Choroid plexus epithelial cell (primary cell): ENCODE measurements around the gene MCU.

Experiments
- DNase-seq: peaks from one replicate; pipeline ENCODE4 v3.0.0-alpha.2; 2010; ENCODE audit warnings: low read depth
- H3K4me3 ChIP-seq: 2 replicates; pipeline ENCODE4 v1.5.1; 2011; ENCODE audit warnings: low read depth, mild to moderate bottlenecking, control low read depth, low read length, moderate library complexity
- TF ChIP-seq, protein P1 (sequence below): conservative IDR thresholded peaks from 2 replicates; pipeline ENCODE4 v1.5.1; 2011; ENCODE audit warnings: low read depth, mild to moderate bottlenecking, control low read depth, inconsistent platforms, low read length, moderate library complexity

MCU gene

DNA sequence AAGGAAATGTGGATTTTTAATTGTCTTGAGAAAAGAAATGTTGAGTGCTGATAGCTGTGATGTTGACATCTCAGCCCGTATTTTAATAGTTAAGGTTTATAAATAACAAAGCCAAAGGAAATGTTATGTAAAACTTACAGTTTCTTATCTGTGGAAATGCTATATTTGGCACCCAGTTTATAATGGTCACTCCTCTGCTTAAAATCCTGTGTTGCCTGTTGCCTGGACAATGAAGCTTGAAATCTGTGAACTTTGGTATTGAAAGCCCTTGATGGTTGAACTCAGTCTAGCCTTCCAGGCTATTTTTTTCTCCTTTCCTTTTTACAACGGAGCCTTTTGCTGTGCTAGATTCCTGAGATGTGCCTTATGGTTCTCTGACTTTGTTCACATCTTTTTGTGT is 46.5 kb downstream of the MCU start:
- H3K4me3 ChIP-seq = no peak overlapping the region
- DNase-seq = peak; percentile 44
- TF ChIP-seq, protein P1, sequence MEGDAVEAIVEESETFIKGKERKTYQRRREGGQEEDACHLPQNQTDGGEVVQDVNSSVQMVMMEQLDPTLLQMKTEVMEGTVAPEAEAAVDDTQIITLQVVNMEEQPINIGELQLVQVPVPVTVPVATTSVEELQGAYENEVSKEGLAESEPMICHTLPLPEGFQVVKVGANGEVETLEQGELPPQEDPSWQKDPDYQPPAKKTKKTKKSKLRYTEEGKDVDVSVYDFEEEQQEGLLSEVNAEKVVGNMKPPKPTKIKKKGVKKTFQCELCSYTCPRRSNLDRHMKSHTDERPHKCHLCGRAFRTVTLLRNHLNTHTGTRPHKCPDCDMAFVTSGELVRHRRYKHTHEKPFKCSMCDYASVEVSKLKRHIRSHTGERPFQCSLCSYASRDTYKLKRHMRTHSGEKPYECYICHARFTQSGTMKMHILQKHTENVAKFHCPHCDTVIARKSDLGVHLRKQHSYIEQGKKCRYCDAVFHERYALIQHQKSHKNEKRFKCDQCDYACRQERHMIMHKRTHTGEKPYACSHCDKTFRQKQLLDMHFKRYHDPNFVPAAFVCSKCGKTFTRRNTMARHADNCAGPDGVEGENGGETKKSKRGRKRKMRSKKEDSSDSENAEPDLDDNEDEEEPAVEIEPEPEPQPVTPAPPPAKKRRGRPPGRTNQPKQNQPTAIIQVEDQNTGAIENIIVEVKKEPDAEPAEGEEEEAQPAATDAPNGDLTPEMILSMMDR = no peak

- TF ChIP-seq, protein P1 = no peak
- peak; percentile 81 for DNase-seq
- H3K4me3 ChIP-seq = no peak overlapping the region
Observed at GRCh38 chr10:72740528-72740927, 48.6 kb downstream of the MCU start.

DNA sequence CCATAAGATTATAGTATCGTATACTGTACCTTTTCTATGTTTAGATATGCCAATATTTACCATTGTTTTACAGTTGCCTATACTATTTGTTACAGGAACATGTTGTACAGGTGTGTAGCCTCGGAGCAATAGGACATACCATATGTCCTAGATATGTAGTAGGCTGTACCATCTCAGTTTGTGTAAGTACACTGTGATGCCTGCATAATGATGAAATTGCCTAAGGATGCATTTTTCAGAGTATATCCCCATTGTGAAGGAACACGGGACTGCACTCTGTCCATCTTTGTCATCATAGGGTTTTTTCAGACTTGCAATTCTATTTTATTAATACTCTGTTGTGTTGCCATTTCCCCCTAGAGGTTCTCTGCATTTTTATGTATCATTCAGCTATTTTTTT is 50.1 kb downstream of the MCU start:
- no peak overlapping the region for H3K4me3 ChIP-seq
- TF ChIP-seq, protein P1 = no peak
- DNase-seq = no peak

GRCh38 chr10:72742797-72743196 is 50.9 kb downstream of the MCU start:
- DNase-seq = no peak
- H3K4me3 ChIP-seq = no peak overlapping the region

GRCh38 chr10:72744566-72744965 is 52.6 kb downstream of the MCU start:
- no peak overlapping the region for H3K4me3 ChIP-seq
- TF ChIP-seq, protein P1 = no peak
- DNase-seq = no peak

More at GRCh38 chr10:72742797-72743196, 50.9 kb downstream of the MCU start:
- TF ChIP-seq, protein P1 = no peak

DNA sequence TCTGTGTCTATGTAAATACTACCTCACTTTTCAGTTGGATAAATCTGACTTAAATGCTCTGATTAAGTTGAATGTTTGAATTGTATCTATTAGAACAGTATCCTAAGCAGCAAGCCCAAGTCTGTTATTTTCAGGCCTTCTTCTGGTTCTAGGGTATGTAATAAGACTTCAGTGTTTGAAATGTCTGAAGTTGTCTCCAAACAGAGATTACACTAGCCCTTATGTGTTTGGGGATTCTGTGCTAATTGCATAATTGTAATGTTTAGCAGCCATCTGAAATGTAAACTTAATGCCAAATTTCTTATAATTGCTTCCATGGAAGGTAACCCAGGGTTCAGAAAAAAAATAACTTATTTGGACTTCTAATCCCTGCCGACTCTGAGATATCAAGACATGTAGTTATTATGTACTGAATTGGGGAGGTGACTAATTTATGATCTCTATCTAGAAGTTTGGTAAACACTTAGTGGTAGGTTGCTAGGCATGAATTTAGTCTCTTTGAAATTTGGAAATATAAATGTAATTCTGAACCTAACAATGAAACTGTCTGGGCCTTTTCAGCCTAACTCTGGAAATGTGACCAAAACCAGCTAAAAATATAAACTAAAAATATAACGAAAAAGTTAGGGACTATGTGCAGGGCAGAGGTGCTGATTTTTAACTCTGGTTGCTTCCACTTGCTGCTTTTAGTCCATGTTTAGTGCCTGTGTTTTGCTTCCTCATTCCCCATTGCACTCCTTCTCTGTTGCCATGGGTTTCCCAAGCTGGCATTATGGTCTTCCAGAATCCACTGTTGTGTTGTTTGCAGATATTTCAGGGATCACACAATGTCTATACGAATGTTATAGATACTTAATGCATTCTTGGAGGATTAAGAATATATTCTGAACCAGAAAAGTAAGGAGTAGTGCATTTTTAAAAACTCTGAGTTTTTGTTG is 54.8 kb downstream of the MCU start:
- TF ChIP-seq, protein P1 = no peak
- H3K4me3 ChIP-seq = no peak overlapping the region
- no peak for DNase-seq

DNA sequence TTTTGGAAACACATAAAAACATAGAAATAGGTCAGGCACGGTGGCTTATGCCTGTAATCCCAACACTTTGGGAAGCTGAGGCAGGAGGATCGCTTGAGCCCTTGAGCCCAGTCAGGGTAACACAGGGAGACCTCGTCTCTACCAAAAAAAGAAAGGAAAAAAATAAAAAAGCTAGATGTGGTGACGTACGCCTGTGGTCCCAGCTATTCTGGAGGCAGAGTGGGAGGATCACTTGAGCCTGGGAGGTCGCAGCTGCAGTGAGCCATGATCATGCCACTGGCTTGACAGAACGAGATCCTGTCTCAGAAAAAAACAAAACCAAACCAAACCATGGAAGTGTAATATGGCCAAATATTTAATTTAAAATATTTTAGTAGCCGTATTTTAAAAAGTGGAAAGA is 55.6 kb downstream of the MCU start:
- TF ChIP-seq, protein P1 = no peak
- no peak overlapping the region for H3K4me3 ChIP-seq
- no peak for DNase-seq
